Astrocyte of the cerebellum (primary cell): ENCODE results near the gene AGMO.

Experiments
- DNase-seq: peaks from one replicate; pipeline ENCODE4 v3.0.0-alpha.2; 2011; ENCODE audit warnings: low read depth
- H3K4me3 ChIP-seq: 2 replicates; pipeline ENCODE4 v1.5.1; 2011; ENCODE audit warnings: mild to moderate bottlenecking, low read depth, low read length, moderate library complexity
- in situ Hi-C: cut with HindIII; loops from 2 replicates; pipeline ENCODE4 v1.10.0; 2017; ENCODE audit warnings: low sequenced_read_pairs
- TF ChIP-seq, protein P1 (sequence below): IDR thresholded peaks from 2 replicates; pipeline ENCODE4 v1.5.1; 2012; ENCODE audit warnings: low read length, low read depth, moderate library complexity, mild to moderate bottlenecking; ENCODE audit errors: missing control alignments

AGMO gene

DNA sequence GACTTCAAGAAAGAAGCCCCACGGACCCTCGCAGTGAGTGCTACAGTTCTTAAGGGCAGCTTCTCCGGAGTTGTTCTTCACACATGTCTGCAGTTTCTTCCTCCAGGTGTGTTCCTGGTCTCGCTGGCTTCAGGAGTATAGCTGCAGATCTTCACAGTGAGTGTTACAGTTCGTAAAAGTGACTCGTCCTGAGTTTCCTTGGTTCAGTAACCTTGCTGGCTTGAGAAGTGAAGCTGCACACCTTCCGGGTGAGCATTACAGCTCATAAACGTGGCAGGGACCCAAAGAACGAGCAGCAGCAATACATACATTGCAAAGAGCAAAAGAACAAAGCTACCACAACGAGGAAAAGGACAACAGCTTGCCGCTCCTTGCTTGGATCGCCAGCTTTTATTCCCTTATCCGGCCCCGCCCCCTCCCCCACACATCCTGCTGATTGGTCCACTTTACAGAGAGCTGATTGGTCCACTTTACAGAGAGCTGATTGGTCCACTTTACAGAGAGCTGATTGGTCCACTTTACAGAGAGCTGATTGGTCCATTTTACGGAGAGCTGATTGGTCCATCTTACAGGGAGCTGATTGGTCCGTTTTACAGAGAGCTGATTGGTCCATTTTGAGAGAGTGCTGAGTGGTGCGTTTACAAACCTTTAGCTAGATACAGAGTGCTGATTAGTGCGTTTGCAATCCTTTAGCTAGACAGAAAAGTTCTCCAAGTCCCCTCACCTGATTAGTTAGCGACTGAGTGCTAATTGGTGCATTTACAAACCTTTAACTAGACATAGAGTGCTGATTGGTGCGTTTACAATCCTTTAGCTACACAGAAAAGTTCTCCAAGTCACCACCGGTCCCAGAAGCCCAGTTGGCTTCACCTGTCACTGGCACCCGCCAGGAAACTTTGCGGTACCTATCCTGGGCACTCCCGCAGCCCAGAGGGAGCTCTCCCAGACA lies 165.3 kb downstream of the AGMO start:
- no peak overlapping the region for H3K4me3 ChIP-seq
- TF ChIP-seq, protein P1, sequence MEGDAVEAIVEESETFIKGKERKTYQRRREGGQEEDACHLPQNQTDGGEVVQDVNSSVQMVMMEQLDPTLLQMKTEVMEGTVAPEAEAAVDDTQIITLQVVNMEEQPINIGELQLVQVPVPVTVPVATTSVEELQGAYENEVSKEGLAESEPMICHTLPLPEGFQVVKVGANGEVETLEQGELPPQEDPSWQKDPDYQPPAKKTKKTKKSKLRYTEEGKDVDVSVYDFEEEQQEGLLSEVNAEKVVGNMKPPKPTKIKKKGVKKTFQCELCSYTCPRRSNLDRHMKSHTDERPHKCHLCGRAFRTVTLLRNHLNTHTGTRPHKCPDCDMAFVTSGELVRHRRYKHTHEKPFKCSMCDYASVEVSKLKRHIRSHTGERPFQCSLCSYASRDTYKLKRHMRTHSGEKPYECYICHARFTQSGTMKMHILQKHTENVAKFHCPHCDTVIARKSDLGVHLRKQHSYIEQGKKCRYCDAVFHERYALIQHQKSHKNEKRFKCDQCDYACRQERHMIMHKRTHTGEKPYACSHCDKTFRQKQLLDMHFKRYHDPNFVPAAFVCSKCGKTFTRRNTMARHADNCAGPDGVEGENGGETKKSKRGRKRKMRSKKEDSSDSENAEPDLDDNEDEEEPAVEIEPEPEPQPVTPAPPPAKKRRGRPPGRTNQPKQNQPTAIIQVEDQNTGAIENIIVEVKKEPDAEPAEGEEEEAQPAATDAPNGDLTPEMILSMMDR, result no peak
- in situ Hi-C loops, result no loop called here
- DNase-seq, result no peak

DNA sequence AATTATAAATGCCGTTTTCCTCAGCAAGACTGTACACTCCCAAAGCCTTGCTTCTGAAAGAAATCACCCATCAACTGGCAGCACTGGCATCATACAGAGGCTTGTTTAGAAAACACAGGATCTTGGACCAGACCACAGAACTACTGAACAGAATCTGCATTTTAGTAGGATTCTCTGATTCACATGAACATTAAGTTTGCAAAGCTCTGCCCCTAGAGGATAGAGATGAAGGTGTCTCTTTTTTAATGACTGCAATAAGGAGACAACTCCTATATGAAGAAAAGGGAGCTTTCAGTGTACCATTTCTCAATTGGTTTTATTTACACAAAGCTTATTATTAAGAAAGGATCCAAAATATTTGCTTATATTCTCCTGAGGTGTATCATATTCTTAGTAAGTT lies 172.7 kb downstream of the AGMO start:
- TF ChIP-seq, protein P1, result no peak
- in situ Hi-C loops, result no loop called here
- no peak overlapping the region for H3K4me3 ChIP-seq
- no peak for DNase-seq

DNA sequence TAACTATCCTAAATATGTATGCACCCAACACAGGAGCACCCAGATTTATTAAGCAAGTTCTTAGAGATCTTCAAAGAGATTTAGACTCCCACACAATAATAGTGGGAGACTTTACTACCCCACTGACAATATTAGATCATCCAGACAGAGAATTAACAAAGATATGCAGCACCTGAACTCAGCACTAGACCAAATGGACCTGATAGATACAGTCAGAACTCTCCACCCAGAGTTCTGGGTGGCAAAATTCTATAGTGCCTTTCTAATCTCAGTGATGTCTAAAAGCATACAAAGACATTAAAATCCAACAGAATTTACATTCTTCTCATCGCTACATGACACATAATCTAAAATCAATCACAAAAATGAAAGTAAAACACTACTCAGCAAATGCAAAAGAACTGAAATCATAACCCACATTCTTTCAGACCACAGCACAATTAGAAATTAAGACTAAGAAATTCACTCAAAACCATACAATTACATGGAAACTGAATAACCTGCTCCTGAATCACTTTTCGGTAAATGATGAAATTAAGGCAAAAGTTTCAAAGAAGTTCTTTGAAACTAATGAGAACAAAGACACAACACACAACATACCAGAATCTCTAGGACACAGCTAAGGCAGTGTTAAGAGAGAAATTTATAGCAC lies 183.2 kb downstream of the AGMO start:
- H3K4me3 ChIP-seq, result no peak overlapping the region
- TF ChIP-seq, protein P1, result no peak
- in situ Hi-C loops, result no loop called here
- no peak for DNase-seq

DNA sequence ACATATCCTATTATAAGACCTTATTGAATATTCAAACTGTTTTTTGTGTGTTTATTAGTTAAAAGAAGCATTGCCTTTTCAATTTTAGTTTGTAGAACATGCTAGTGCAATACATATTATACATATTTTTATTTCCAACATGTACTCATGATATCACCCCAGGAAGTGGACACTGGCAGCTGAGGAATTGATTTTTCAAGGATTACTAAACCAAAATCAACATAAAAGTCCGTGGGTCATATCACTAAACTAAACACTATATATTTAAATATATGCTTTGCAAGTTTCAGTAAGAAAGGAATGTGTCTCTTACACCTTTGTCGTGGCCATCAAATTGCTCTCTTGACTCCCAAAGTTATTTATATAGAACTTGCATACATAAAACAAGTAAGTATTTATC lies 185.2 kb downstream of the AGMO start:
- TF ChIP-seq, protein P1, result no peak
- DNase-seq, result no peak

DNA sequence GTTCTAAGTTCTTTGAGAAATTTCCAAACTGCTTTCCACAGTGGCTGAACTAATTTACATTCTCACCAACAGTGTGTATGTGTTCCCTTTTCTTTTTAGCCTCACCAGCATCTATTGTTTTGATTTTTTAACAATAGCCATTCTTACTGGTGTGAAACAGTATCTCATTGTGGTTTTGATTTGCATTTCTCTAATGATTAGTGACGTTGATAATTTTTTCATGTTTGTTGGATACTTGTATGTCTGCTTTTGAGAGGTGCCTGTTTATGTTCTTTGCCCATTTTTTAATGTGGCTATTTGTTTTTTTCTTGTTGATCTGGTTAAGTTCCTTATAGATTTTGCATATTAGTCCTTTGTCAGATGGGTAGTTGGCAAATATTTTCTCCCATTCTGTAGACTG lies 191.4 kb downstream of the AGMO start:
- in situ Hi-C loops, result no loop called here
- no peak for DNase-seq
- no peak overlapping the region for H3K4me3 ChIP-seq
- TF ChIP-seq, protein P1, result no peak

More for the DNA sequence above, 185.2 kb downstream of the AGMO start:
- in situ Hi-C loops, result no loop called here
- H3K4me3 ChIP-seq, result no peak overlapping the region

DNA sequence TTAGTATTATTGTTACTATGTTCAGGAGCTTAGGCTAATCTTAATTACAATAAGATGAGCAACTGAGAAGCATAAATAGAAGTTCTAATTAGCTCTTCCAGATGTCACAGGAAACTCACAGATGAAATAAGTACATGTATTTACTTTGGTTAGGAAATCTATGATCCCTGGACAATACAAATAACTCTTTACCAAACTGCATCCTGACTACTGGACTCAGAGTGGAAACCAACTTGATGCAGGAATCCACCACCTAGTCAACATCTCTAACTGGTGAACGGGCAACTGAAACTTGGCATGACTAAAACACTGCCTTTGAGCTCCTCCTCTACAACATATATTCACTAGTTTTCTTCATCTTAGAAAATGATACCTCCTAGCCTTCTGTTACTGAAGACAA lies 193.2 kb downstream of the AGMO start:
- H3K4me3 ChIP-seq, result no peak overlapping the region
- TF ChIP-seq, protein P1, result no peak
- DNase-seq, result no peak
- in situ Hi-C loops, result no loop called here
